GM19324 (cell line): Measurements from ENCODE around the gene PCDHGA11.
"Not testable (repeated sequence)": the region's sequence is repeated elsewhere in the genome, so short reads cannot be mapped to it uniquely, and the experiment has no call there.

Source experiments
- ATAC-seq: cut with Tn5 transposase; IDR thresholded peaks from one replicate; pipeline ENCODE4 v1.9.1; 2021; ENCODE audit warnings: mild to moderate bottlenecking, moderate library complexity; ENCODE audit not compliant: unreplicated experiment, low FRiP score

Gene PCDHGA11

DNA sequence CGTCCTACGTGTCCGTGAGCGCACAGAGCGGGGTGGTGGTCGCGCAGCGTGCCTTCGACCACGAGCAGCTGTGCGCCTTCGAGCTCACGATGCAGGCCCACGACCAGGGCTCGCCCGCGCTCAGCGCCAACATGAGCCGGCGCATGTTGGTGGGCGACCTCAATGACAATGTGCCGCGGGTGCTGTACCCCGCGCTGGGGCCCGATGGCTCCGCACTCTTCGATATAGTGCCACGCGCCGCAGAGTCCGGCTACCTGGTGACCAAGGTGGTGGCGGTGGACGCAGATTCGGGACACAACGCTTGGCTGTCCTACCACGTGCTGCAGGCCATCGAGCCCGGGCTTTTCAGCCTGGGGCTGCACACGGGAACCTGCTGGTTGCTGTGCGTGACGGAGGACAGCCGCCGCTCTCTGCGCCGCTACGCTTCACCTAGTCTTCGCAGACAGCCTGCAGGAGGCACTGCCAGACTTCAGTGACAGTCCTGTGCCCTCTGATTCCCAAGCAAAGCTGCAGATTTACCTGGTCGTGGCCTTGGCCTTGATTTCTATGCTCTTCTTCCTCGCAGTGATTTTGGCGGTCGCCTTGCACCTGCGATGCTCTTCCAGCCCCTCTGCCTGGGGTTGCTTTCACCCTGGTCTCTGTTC lies 7.1 kb downstream of the PCDHGA11 start:
- ATAC-seq: no peak

DNA sequence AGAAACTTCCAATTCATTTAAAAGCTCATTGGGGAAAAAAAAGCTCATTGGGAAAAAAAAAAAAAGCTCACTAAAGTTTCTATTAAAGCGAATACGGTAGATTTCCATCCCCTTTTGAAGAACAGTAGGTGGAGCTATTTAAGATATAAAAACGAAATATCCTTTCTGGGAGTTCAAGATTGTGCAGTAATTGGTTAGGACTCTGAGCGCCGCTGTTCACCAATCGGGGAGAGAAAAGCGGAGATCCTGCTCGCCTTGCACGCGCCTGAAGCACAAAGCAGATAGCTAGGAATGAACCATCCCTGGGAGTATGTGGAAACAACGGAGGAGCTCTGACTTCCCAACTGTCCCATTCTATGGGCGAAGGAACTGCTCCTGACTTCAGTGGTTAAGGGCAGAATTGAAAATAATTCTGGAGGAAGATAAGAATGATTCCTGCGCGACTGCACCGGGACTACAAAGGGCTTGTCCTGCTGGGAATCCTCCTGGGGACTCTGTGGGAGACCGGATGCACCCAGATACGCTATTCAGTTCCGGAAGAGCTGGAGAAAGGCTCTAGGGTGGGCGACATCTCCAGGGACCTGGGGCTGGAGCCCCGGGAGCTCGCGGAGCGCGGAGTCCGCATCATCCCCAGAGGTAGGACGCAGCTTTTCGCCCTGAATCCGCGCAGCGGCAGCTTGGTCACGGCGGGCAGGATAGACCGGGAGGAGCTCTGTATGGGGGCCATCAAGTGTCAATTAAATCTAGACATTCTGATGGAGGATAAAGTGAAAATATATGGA lies 9.7 kb downstream of the PCDHGA11 start, which contains the start of gene PCDHGA12:
Gene PCDHGA12, plus strand, starts transcription at position 176 of the 782 bp plus-strand sequence. Its CDS starts 253 bp downstream, at position 429.
- ATAC-seq: no peak

DNA sequence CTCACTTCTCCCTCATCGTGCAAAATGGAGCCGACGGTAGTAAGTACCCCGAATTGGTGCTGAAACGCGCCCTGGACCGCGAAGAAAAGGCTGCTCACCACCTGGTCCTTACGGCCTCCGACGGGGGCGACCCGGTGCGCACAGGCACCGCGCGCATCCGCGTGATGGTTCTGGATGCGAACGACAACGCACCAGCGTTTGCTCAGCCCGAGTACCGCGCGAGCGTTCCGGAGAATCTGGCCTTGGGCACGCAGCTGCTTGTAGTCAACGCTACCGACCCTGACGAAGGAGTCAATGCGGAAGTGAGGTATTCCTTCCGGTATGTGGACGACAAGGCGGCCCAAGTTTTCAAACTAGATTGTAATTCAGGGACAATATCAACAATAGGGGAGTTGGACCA lies 10.4 kb downstream of the PCDHGA11 start:
- ATAC-seq: no peak

DNA sequence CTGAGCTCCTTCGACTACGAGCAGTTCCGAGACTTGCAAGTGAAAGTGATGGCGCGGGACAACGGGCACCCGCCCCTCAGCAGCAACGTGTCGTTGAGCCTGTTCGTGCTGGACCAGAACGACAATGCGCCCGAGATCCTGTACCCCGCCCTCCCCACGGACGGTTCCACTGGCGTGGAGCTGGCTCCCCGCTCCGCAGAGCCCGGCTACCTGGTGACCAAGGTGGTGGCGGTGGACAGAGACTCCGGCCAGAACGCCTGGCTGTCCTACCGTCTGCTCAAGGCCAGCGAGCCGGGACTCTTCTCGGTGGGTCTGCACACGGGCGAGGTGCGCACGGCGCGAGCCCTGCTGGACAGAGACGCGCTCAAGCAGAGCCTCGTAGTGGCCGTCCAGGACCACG lies 11.5 kb downstream of the PCDHGA11 start:
- not testable (repeated sequence) for ATAC-seq

DNA sequence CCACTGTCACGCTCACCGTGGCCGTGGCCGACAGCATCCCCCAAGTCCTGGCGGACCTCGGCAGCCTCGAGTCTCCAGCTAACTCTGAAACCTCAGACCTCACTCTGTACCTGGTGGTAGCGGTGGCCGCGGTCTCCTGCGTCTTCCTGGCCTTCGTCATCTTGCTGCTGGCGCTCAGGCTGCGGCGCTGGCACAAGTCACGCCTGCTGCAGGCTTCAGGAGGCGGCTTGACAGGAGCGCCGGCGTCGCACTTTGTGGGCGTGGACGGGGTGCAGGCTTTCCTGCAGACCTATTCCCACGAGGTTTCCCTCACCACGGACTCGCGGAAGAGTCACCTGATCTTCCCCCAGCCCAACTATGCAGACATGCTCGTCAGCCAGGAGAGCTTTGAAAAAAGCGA lies 11.9 kb downstream of the PCDHGA11 start:
- ATAC-seq: not testable (repeated sequence)

DNA sequence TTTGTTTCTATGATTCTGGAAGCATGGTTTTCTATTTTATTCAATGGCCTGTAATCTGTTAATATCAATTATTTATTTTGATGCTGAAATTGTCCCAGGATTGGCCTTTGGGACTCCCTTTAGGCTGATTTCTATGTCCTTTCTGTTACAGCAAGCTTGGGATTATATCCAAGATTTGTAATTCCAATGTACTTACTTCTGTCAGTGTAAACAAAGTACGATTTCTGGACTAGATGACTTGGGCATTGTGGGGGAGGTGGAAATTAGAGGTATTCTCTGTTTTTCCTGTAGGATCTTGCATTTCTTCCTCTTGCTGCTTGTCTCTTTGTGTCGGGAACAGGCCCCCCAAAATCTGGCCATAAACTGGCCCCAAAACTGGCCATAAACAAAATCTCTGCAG lies 13.2 kb downstream of the PCDHGA11 start:
- ATAC-seq: no peak

DNA sequence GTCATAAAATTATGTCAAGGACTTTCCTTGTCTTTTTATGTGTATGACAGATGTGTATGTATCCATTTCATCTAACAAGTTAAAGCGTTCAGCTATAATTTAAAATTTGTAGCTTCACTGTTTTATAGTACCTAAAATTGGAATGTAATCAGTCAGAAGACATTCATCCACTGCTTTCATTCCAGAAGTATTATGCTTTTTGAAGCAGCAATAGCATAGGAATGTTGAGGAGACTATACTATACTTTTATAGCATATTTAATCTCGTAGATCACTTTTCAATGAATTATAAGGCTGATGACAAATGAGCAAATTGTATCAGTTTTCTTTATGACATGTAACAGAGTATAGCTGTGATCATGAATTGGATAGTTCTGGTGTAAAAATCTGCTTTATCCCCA lies 16.4 kb downstream of the PCDHGA11 start:
- no peak for ATAC-seq

DNA sequence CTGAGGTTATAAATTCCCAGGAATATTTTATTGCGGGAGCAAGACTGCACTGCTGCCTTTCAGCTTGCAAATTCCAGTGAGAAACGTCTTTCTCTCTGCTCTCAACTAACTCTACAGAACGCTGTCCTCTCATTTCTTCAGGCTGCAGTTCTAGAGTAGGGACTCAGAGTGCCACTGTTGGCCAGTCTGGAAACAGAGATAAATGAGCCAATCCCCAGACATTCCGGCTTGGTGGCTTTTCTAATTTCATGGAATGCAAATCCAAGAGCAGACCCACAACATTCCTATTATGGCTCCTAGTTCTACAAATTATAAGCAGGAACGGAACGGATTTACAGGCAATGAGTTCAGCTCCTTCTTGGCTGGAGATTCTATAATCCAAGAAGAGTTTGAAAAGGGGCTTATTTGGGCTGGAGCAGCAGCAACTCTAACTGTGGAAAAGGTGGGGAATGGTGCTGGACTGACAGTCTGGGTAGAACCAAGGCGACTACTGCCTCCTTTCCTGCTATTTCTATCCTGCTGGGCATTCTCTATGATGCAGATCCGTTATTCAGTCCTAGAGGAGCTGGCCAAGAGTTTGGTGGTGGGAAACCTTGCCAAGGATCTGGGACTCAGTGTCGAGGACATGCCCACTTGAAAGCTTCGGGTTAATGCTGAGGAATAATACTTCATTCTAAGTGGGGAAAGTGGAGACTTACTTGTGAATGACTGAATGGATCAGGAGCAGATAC lies 18.7 kb downstream of the PCDHGA11 start:
- ATAC-seq: no peak

DNA sequence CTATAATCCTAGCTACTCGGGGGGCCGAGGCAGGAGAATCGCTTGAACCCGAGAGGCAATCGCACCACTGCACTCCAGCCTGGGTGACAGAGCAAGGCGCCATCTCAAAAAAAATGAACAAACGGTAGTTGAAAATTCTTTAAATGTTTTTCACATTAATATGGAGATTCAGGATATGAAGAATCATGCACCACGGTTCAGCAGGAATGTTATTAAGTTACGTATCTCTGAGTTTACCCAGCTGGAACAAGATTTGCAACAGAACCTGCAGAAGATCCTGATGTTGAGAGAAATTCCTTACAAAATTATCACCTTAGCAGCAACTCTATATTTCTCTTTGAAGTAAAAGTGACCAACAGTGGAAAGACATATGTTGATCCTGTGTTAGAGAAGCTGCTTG lies 19.5 kb downstream of the PCDHGA11 start:
- ATAC-seq: no peak

DNA sequence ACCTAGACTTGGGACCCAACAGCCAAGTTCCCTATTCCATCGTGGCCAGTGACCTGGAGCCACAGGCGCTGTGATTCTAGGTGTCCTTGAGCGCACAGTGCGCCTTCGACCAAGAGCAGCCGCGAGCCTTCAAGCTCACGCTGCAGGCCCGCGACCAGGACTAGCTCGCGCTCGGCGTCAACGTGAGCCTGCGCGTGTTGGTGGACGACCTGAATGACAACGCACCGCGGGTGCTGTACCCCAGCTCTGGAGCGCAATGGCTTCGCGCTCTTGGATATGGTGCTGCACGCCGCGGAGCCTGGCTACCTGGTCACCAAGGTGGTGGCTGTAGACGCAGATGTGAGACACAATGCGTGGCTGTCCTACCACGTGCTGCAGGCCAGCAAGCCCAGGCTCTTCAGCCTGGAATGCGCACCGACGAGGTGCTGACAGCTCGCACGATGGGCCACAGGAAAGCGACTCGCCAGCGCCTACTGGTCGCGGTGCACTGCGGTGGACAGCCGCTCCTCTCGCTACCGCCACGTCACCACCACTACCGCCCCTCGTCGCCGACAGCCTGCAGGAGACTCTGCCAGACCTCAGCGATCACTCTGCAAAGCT lies 20.8 kb downstream of the PCDHGA11 start:
- ATAC-seq: no peak

DNA sequence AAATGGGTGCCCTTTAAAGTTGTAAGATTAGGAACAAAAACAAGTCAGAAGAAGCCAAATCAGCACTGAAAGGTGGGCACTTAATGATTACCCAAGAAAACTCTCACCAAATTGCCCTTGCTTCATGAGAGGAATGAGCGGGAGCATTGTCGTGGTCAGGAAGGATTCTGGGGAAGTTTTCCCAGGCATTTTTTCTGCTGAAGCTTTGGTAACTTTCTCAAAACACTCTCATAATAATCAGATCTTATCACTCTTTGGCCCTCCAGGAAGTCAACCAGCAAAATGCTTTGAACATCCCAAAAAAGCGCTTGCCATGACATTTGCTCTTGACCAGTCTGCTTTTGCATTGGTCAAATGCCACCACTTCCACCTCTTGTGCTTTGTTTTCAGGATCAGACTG lies 44.5 kb downstream of the PCDHGA11 start:
- no peak for ATAC-seq
